ENCODE measurements around the gene QSOX2.

- TF ChIP-seq, protein P1, sequence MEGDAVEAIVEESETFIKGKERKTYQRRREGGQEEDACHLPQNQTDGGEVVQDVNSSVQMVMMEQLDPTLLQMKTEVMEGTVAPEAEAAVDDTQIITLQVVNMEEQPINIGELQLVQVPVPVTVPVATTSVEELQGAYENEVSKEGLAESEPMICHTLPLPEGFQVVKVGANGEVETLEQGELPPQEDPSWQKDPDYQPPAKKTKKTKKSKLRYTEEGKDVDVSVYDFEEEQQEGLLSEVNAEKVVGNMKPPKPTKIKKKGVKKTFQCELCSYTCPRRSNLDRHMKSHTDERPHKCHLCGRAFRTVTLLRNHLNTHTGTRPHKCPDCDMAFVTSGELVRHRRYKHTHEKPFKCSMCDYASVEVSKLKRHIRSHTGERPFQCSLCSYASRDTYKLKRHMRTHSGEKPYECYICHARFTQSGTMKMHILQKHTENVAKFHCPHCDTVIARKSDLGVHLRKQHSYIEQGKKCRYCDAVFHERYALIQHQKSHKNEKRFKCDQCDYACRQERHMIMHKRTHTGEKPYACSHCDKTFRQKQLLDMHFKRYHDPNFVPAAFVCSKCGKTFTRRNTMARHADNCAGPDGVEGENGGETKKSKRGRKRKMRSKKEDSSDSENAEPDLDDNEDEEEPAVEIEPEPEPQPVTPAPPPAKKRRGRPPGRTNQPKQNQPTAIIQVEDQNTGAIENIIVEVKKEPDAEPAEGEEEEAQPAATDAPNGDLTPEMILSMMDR (IDR thresholded peaks at IDR 0.05): no peak
- TF ChIP-seq POLR2A (IDR thresholded peaks at IDR 0.05): no peak
- no peak for TF ChIP-seq POLR2AphosphoS5 (IDR thresholded peaks at IDR 0.05)
- no peak for TF ChIP-seq EP300 (IDR thresholded peaks at IDR 0.05)
These were observed 46.0 kb downstream of the QSOX2 start for GRCh38 chr9:136199391-136200288.
